GM12874 (cell line): Measurements from ENCODE around the gene FADS3.

ENCODE experiments used
- TF ChIP-seq, protein P1 (sequence below): IDR thresholded peaks from 2 replicates; pipeline ENCODE4 v1.5.1; 2011; ENCODE audit warnings: low read depth, mild to moderate bottlenecking, control low read depth, low read length, moderate library complexity; ENCODE audit not compliant: insufficient read depth

The FADS3 gene

DNA sequence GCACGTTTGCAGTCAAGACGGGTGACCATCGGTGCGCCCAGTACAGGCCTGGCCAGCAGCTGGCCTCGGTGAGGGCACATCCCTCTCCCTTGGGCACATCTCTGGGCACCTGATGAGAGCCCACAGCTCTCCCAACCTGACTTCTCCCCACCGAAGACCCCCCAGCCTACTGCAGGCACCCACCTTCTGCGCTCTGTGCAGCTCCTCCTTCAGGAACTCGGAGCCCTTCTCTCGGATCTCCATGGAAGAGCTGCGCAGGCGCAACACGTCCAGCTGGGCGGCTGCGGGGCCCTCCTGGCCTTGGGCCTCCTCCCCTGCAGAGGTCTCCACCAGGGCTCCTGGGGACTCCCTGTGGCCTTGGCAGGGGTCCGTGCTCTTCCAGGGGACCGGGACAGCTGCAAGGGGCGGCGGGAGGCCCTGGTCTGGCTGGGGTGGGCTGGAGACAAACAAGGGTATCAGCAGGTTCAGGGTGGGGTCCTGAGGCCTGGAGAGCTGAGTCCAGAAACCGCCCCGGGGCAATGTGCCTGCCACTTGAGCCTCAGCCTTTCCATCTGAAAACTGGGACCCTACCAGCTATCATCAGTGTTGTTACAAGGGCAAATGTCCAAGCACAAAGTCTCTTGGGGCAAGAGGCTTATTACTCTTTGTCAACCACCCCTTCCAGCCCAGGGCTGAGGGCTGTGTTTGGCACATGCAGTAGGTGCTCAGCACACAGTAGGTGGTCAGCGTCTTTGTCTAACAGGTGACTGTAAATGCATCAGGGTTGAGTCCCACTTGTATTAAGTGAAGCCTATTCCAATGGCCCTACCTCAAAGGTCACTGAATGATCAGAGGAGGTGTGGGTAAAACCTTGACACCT is 16.8 kb upstream of the FADS3 start:
- TF ChIP-seq, protein P1, sequence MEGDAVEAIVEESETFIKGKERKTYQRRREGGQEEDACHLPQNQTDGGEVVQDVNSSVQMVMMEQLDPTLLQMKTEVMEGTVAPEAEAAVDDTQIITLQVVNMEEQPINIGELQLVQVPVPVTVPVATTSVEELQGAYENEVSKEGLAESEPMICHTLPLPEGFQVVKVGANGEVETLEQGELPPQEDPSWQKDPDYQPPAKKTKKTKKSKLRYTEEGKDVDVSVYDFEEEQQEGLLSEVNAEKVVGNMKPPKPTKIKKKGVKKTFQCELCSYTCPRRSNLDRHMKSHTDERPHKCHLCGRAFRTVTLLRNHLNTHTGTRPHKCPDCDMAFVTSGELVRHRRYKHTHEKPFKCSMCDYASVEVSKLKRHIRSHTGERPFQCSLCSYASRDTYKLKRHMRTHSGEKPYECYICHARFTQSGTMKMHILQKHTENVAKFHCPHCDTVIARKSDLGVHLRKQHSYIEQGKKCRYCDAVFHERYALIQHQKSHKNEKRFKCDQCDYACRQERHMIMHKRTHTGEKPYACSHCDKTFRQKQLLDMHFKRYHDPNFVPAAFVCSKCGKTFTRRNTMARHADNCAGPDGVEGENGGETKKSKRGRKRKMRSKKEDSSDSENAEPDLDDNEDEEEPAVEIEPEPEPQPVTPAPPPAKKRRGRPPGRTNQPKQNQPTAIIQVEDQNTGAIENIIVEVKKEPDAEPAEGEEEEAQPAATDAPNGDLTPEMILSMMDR = no peak

GRCh38 chr11:61907282-61907681 is 15.9 kb upstream of the FADS3 start:
- TF ChIP-seq, protein P1 = no peak

- TF ChIP-seq, protein P1 = no peak
Observed at GRCh38 chr11:61906522-61906909, 15.2 kb upstream of the FADS3 start.

- TF ChIP-seq, protein P1 = no peak
Observed at GRCh38 chr11:61905801-61906521, 14.6 kb upstream of the FADS3 start.

DNA sequence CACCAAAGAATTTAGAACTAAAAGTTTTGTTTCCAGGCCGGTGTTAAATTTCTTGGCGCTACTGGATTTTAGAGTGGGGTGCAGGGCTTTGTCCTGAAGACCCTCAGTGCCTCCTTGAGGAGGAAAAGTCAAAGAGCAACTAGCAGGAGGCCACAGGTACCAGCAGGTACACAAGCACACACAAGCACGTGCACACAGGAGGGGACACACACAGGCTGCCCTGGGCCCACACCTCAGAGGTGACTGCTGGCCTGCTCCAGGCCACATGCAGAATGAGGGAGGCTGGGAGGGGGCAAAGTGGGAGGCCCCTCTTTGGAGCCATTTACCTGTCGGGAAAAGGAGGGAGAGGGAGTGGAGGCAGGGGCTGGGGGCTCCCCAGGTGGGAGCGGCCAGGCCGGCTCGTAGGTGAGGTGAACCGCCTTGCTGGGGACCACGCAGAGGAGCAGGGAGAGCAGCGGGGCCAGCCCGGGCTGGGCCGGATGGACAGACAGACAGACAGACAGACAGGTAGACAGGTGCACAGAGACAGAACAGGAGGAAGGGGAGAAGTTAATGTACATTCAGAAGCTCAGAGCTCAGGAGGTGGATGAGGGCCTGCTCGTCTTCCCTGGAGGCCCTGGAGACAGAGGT is 13.8 kb upstream of the FADS3 start:
- TF ChIP-seq, protein P1 = no peak

DNA sequence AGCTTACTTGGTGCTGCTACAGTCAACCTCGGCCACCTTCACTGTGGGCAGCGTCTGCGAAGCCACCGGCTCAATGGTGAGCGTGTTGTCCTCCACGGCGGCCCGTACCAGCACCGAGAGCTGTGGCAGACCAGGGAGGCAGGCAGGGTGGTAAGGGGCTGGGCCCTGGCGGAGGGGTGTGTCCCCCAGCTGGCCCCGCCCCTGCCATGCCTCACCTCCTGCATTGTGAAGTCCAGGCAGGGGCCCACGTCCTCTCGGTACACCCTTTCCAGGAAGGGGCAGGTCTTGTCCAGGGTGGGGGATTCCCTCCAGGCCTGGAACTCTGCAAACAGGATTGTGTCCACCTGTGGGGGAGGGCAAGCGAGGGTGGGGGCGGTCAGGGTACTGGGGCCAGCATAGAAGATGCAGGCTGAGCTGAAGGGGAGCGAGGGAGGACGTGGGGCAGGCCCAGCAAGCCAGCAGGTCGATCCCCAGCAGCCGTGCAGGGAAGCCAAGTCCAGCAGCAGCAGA is 13.2 kb upstream of the FADS3 start:
- TF ChIP-seq, protein P1 = no peak

GRCh38 chr11:61903845-61904244 is 12.5 kb upstream of the FADS3 start:
- TF ChIP-seq, protein P1 = no peak
